EL (cell line): Measurements from ENCODE around the gene TMC1.

Experiments
- DNase-seq: peaks from one replicate; pipeline ENCODE4 v3.0.0-alpha.2; 2016

Gene TMC1

GRCh38 chr9:72526901-72527800 lies 5.7 kb downstream of the TMC1 start:
- DNase-seq: peak; percentile 90

DNA sequence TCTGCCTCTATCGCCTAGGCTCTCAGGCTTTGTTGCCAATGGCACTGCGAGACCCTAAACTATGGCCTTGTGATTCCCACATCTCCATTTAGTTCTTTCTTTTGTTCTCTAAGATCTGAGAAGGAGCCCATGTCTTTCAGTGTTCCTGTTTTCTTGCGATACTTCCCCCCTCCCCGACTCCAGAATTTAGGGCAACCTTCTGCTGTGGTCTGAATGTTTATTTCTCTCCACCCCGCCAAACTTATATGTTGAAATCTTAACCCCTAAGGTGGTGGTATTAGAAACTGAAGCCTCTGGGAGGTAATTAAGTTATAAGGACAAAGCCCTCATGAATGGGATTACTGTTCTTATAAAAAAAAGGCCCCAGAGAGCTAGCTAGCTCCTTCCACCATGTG lies 6.4 kb downstream of the TMC1 start:
- DNase-seq: no peak

- DNase-seq: no peak
Measured at GRCh38 chr9:72529531-72529930, 8.1 kb downstream of the TMC1 start.

GRCh38 chr9:72533322-72533721 lies 11.9 kb downstream of the TMC1 start:
- no peak for DNase-seq

- DNase-seq: no peak
Measured at GRCh38 chr9:72534931-72535330, 13.5 kb downstream of the TMC1 start.

GRCh38 chr9:72537011-72537545 lies 15.7 kb downstream of the TMC1 start:
- no peak for DNase-seq

DNA sequence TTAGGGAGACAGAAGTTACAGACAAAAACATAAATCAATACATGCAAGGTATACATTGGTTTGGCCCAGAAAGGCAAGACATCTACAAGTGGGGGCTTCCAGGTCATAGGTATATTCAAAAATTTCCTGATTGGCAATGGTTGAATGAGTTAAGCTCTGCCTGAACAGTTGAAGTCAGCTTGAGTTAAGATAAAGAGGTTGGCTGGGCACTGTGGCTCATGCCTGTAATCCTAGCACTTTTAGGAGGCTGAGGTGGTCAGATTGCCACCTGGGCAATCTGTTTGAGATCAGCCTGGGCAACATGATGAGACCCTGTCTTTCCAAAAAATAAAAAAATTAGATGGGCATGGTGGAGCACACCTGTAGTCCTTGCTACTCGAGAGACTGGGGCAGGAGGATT lies 16.3 kb downstream of the TMC1 start:
- DNase-seq: no peak

DNA sequence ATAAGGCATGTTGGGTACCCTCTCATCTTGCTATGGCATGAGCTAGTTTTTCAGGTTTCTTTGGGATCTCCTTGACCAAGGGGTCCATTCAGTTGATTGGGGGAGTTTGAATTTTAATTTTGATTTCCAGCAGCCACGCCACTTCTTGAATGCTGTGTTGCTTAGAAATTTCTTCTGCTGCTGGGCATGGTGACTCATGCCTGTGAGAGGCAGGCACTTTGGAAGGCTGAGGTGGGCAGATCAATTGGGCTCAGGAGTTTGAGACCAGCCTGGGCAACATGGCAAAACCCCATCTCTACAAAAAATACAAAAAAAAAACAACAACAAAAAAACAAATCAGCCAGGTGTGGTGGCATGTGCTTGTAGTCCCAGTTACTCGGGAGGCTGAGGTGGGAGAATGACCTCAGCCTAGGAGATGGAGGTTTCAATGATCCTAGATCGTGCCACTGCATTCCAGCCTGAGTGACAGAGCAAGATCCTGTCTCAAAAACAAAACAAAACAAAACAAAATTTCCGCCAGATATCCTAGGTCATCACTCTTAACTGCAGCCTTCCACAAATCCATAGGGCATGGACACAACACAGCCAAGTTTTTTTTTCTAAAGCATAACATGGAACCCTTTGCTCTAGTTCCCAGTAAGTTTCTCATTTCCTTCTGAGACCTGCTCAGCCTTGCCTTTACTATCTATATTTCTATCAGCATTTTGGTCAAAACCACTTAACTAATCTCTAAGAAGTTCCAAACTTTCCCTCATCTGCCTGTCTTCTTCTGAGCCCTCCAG lies 17.7 kb downstream of the TMC1 start:
- DNase-seq: peak; percentile 41

DNA sequence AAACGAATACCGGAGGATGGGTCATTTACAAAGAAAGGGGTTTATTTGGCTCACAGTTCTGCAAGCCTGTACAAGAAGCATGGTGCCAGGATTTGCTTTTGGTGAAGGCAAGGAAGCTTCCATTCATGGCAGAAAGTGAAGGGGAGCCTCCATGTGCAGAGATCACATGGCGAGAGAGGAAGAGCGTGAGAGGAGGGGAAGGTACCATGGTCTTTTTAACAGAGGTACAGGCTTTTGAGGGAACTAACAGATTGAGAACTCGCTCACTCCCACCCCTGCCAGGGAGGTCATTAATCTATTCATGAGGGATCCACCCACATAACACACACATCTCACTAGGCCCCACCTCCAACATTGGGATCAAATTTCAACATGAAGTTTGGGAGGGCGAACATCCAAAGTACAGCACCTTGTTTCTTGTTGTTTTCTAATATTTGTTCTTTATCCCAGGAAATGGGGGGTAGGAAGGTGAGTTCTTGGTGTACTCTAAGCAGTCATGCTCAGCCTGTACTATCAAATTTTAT lies 18.5 kb downstream of the TMC1 start:
- no peak for DNase-seq

DNA sequence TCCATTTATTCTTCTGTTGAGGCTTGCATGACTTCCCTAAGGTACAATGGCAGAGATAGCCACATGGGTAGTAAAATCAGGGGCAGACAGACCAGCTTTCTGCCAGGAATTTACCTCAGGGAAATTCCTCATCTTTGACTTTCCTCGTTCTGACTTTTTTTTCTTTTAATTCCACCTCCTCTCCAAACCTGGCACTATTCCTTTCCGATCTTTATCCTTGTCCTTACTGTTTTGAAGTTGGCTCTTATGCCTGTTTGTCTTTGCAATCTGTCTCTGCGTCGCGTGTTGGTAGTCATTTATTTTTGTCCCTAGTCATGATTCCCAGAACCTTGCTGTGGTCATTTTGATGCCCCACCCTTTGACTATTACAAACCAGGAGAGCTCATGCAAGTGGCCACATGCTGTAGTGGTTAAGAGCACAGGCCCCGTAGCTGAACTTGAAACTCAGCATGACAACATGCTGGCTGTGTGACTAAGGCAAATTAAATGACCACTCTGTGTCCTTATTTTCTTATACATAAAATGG lies 19.0 kb downstream of the TMC1 start:
- peak; percentile 17 for DNase-seq

- peak; percentile 69 for DNase-seq
Measured at GRCh38 chr9:72542537-72542833, 21.1 kb downstream of the TMC1 start.

- DNase-seq: no peak
Measured at GRCh38 chr9:72542917-72543316, 21.5 kb downstream of the TMC1 start.

GRCh38 chr9:72551306-72551705 lies 29.9 kb downstream of the TMC1 start:
- DNase-seq: no peak

GRCh38 chr9:72552356-72552755 lies 30.9 kb downstream of the TMC1 start:
- DNase-seq: no peak

GRCh38 chr9:72554221-72554641 lies 32.8 kb downstream of the TMC1 start:
- peak; percentile 98 for DNase-seq

- DNase-seq: peak; percentile 98
Measured at GRCh38 chr9:72557549-72557948, 36.1 kb downstream of the TMC1 start.

GRCh38 chr9:72560086-72560485 lies 38.7 kb downstream of the TMC1 start:
- no peak for DNase-seq

GRCh38 chr9:72563806-72564205 lies 42.4 kb downstream of the TMC1 start:
- DNase-seq: no peak

GRCh38 chr9:72564479-72565281 lies 43.3 kb downstream of the TMC1 start:
- no peak for DNase-seq

DNA sequence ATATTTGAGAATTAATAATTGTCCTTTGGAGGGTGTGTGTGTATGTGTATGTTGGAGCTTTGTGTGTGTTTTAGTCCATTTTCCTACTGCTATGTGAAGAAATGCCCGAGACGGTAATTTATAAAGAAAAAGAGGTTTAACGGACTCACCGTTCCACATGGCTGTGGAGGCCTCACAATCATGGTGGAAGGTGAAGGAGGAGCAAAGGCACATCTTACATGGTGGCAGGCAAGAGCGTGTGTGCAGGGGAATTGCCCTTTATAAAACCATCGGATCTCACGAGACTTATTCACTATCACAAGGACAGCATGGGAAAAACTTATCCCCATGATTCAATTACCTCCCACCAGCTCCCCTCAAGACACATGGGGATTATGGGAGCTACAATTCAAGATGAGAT lies 44.1 kb downstream of the TMC1 start:
- no peak for DNase-seq

DNA sequence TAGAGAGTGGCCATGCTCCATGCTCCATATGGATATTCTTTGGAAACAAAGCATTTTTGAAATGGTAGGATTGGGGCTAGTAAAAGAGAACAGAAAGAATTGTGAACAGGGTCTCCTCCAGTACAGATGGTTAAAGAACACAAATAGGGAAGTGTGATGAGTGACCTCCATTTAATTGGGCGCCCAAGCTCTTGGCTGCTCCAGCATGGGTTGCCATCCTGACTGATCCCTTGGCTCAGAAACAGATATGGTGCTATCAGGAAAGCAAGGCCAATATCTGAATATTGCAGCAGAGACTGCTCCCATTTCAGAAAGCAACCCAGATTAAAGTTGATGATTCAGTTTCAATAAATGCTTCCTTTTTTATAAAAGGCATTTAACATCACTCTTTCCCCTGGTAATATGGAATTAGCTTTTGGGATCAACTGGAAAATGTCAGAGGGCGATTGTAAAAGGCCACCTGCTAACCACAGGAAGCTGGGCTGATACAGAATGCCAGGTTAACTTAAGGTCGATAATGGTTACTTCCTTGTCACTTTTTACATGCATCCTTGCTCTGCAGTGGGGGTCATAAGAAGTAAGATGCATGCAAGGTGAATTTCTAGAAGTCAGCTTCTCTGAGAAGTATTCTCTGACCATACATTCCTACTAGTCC lies 52.9 kb downstream of the TMC1 start:
- no peak for DNase-seq

GRCh38 chr9:72575666-72576065 lies 54.3 kb downstream of the TMC1 start:
- DNase-seq: no peak
